ENCODE measurements around the gene RPTOR. TPM values are rescaled to one million over a fixed set of nuclear protein-coding genes. Genes with fewer than 3 reads are reported as not detected.

Gene RPTOR
- polyA plus RNA-seq, 3 donors from 2014 or later, result 1.8 to 10.2 (median 3.8) TPM

DNA sequence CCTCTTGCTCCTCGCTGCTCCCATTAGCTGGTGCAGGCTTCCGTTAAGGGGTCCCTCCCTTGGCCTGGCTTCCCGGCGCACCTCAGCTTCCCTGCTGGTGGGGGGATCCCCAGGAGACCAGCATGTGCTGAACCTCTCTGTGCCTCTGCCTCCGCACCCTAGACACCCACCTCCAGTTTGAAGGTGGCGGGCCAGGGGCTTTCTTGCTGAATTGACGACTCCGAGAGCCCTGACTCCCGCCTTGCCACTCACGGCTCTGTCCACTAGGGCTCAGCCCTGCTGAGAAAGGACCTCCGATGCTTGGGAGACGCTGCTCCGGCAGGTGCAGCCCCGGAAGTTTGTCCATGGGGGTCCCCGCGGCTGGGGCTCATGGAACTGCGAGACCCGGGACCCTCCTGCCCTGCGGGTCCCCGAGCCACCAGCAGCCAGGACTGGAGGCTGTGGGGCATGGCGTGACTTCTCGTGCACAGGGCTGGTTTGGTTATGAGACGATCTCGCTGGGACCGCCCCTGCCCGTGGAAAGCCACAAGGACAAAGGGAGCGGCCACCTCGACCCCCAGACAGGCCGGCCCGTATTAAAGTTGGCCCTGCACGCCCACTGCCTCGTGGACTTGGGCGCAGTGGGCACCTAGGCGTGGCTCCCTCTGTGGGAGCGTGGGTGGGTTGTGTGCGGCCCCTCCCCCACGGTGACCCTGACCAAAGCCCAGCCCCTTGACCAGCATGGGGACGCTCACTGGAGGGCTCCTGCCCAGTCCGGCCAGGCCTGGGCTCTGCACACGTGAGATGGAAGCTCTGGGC is 455.1 kb downstream of the RPTOR start:
- Mint-ChIP-seq H3K36me3 (peaks cover 0 to 10% (median 0%) of the 10 kb centered on the region in 3 donors), H3K27ac (peak overlapping the region in 1 of 6 donors; percentile 44), H3K4me1 (peaks cover 21 to 35% of the 10 kb centered on the region in 2 donors), H3K4me3 (no peak overlapping the region), H3K9me3 (peaks cover 0 to 2% (median 0%) of the 10 kb centered on the region in 6 donors), H3K27me3 (ENCODE audit: low read depth in 3 of 3) (peaks cover 6 to 12% (median 11%) of the 10 kb centered on the region in 3 donors)
- DNase-seq, result no peak

DNA sequence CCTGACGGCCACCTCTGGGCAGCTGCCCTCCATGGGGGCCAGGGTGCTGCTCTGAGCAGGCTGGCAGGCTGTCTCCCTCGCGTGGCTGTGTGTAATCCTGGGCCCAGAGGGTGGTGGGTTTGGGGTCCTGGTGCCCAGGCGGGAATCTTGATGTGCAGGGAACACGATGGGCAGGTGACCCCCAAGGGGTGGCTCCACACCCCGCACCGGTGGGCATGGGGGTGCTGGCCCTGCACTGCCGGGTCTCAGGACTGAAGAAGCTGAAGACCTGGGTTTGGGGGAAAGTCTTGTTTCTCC is 455.6 kb downstream of the RPTOR start:
- DNase-seq, result no peak
- peaks cover 0 to 10% (median 0%) of the 10 kb centered on the region in 3 donors for H3K36me3 Mint-ChIP-seq
- no peak overlapping the region for H3K4me3 Mint-ChIP-seq
- H3K9me3 Mint-ChIP-seq, result peaks cover 0 to 2% (median 0%) of the 10 kb centered on the region in 6 donors
- peaks cover 24 to 38% of the 10 kb centered on the region in 2 donors for H3K4me1 Mint-ChIP-seq
- H3K27me3 Mint-ChIP-seq (ENCODE audit: low read depth in 3 of 3), result peaks cover 9 to 15% (median 12%) of the 10 kb centered on the region in 3 donors
- no peak overlapping the region for H3K27ac Mint-ChIP-seq

DNA sequence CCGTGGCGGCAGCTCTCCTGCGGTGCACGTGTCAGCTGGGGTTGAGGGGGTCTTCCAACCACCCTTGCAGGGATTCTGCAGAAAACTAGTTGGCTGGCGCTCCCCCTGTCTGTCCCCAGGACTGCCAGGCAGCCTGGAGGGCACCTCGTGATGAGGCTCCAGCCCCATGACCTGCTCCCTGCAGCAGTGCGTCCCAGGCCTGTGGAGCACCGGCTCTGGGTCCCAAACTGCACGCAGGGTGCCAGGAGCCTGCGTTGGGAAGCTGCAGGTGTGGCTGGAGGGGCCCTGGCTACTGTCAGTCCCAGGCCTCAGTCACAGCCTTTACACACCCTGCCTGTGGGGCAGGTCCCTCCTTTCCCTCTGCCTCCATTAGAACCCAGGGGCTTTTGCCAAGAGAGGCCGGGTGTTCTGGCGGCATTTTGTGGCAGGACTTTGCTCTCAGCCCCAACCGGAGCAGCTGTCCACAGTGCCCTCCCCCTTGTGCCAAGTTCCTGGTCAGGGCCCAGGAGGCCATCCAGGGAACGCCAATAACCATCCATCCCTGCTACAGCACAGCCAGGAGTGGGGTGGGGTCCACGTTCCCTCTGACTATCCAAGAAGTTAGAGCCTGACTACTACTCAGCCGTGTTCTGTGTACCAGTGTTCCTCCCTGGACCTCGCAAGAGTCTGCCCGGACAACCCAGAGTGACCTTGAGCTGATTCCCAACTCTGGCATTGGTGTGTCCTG is 456.2 kb downstream of the RPTOR start:
- Mint-ChIP-seq H3K4me3 (no peak overlapping the region), H3K36me3 (peaks cover 0 to 7% (median 0%) of the 10 kb centered on the region in 3 donors), H3K27me3 (ENCODE audit: low read depth in 3 of 3) (peaks cover 9 to 15% (median 12%) of the 10 kb centered on the region in 3 donors), H3K27ac (no peak overlapping the region), H3K9me3 (peaks cover 0 to 2% (median 0%) of the 10 kb centered on the region in 6 donors), H3K4me1 (peaks cover 24 to 37% of the 10 kb centered on the region in 2 donors)
- no peak for DNase-seq

DNA sequence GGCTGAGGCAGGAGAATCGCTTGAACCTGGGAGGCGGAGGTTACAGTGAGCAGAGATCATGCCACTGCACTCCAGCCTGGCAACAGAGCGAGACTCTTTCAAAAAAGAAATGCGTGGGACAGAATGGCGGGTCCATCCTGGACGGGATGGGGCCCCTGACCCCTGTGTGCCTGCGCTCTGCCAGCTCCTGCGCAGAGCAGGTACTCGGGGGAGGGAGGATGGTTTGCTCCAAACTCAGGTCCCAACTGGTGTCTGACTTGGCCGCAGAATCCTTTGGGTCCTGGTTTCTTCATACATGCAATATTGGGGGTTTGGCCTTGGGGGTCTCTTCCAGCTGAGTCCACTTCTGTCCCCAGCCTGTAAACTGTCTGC is 457.4 kb downstream of the RPTOR start:
- Mint-ChIP-seq H3K27me3 (ENCODE audit: low read depth in 3 of 3) (peaks cover 9 to 15% (median 13%) of the 10 kb centered on the region in 3 donors), H3K4me3 (peak overlapping the region in 1 of 5 donors; percentile 6)

DNA sequence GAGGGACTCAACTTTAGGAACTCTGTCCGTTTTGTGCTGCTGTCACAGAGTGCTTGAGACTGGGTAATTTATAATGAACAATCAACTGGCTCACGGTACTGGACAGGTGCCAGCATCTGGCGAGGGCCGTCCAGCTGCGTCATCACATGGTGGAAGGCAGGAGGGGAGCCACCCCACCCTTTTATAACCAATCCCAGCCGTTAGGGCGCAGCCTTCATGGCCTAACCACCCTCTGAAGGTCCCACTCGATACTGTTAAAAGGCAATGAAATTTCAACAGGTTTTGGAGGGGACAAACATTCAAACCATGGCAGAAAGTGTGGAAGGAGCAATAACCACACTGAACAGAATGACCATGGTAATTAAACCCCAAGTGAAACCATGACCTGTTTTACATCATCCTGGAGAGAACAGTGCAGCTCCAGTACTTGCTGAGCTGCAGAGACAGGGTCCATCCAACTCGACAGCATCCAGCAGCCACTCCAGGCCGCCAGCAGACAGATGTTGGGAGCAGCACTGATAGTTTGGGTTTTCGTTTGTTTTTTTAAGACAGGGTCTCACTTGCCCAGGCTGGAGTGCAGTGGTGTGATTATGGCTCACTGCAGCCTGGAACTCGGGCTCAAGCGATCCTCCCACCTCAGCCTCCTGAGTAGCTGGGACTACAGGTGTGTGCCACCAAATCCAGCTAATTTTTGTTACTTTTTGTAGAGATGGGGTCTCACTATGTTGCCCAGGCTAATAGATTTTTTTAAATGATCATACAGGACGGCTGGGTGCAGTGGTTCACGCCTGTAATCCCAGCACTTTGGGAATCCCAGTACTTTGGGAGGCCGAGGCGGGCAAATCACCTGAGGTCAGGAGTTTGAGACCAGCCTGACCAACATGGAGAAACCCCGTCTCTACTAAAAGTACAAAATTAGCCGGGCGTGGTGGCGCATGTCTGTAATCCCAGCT is 458.0 kb downstream of the RPTOR start:
- Mint-ChIP-seq H3K36me3 (peaks cover 0 to 4% (median 0%) of the 10 kb centered on the region in 3 donors), H3K9me3 (peaks cover 0 to 2% (median 0%) of the 10 kb centered on the region in 6 donors), H3K4me3 (peak overlapping the region in 4 of 5 donors; percentile 19 to 70 (median 50)), H3K27ac (peak overlapping the region in 1 of 6 donors; percentile 17), H3K27me3 (ENCODE audit: low read depth in 3 of 3) (peaks cover 9 to 18% (median 13%) of the 10 kb centered on the region in 3 donors), H3K4me1 (peaks cover 24 to 34% of the 10 kb centered on the region in 2 donors)
- no peak for DNase-seq

More for the DNA sequence above, 457.4 kb downstream of the RPTOR start:
- Mint-ChIP-seq H3K9me3 (peaks cover 0 to 2% (median 0%) of the 10 kb centered on the region in 6 donors), H3K4me1 (peaks cover 24 to 37% of the 10 kb centered on the region in 2 donors), H3K36me3 (peaks cover 0 to 4% (median 0%) of the 10 kb centered on the region in 3 donors), H3K27ac (no peak overlapping the region)
- no peak for DNase-seq

DNA sequence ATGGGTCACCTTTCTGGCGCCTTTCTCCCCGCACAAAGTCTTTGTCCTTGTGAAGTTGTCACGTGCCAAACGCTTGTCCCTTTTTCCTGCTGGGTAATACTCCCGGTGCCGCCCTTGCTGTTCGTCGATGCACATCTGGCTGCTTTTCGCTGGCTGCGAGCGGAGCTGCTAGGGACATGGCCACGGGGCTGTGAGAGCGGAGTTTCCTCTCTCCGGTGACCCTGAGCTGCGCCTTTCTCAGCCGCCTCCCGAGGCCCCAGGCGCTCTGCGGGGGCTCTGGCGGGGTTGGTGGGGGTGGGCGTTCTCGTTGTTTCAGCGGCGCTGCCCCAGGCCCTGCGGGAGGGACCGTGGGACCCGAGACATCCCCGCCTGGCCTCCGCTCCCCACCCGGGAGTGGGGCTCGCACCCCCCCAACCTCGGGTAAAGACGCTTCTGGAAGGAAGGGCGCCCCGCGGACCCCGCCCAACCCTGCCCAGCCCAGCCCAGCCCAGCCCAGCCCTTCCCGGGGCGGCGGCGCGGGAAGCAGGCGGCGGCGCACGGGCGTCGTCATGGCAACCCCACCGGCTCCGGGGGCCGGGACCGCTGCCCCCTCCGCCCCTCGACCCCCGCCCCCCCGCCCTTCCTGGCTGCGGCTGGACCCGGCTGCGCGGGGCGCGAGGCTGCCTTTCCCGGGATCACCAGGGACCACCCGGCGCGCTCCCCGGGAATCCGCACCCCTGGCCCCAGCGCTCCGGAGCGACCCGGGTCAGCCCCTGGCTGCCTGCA is 459.3 kb downstream of the RPTOR start:
- Mint-ChIP-seq H3K27me3 (ENCODE audit: low read depth in 3 of 3) (peaks cover 9 to 22% (median 13%) of the 10 kb centered on the region in 3 donors), H3K36me3 (peaks cover 0 to under 1% (median 0%) of the 10 kb centered on the region in 3 donors), H3K4me1 (peaks cover 21 to 26% of the 10 kb centered on the region in 2 donors), H3K27ac (no peak overlapping the region), H3K9me3 (peaks cover 0 to 2% (median 0%) of the 10 kb centered on the region in 6 donors), H3K4me3 (peak overlapping the region in 3 of 5 donors; percentile 30 to 70 (median 56))
- DNase-seq, result no peak

DNA sequence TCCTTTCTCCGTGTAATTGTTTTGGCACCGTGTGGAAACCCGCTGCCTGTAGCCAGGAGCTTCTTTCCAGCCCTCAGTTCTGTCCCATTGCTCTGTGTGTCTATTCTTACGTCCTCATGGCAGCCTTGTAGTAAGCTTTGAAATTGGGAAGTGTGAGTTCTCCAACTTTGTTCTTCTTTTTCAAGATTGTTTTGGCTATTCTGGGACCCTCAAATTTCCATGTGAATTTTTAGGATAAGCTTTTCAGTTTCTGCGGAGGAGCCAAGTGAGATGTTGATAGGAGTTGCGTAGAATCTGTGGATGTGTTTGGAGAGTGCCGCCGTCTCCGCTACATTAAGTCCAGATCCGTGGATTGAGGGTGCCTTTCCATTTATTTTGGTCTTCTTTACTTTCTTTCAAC is 462.3 kb downstream of the RPTOR start:
- H3K27ac Mint-ChIP-seq, result no peak overlapping the region
- peaks cover 0 to 7% (median 6%) of the 10 kb centered on the region in 3 donors for H3K36me3 Mint-ChIP-seq
- no peak for DNase-seq
- no peak overlapping the region for H3K4me3 Mint-ChIP-seq
- H3K9me3 Mint-ChIP-seq, result peaks cover 0 to 8% (median 6%) of the 10 kb centered on the region in 6 donors
- peaks cover 9 to 20% (median 9%) of the 10 kb centered on the region in 3 donors for H3K27me3 Mint-ChIP-seq (ENCODE audit: low read depth in 3 of 3)
- peaks cover 19 to 22% of the 10 kb centered on the region in 2 donors for H3K4me1 Mint-ChIP-seq

DNA sequence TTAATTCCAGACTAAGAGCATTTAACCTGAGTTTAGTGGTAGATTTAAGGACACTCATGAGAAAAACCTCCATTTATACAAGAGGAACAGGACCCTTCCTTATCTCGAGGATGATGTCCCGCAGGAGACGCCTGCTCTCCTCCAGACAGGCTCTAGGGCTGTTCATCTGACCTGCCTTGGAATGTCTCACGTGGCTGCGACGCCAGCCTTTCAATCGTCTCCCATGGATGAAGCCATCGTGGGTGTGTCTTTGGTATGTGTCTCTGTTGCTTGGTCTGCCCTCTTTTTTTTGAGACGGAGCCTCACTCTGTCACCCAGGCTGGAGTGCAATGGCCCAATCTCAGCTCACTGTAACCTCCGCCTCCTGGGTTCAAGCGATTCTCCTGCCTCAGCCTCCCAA is 463.5 kb downstream of the RPTOR start:
- H3K4me1 Mint-ChIP-seq, result peaks cover 12 to 13% of the 10 kb centered on the region in 2 donors
- H3K27me3 Mint-ChIP-seq (ENCODE audit: low read depth in 3 of 3), result peaks cover 9 to 17% (median 9%) of the 10 kb centered on the region in 3 donors
- DNase-seq, result no peak
- H3K4me3 Mint-ChIP-seq, result no peak overlapping the region
- H3K27ac Mint-ChIP-seq, result no peak overlapping the region
- peaks cover 0 to 8% (median 6%) of the 10 kb centered on the region in 6 donors for H3K9me3 Mint-ChIP-seq
- peaks cover 0 to 9% (median 6%) of the 10 kb centered on the region in 3 donors for H3K36me3 Mint-ChIP-seq

DNA sequence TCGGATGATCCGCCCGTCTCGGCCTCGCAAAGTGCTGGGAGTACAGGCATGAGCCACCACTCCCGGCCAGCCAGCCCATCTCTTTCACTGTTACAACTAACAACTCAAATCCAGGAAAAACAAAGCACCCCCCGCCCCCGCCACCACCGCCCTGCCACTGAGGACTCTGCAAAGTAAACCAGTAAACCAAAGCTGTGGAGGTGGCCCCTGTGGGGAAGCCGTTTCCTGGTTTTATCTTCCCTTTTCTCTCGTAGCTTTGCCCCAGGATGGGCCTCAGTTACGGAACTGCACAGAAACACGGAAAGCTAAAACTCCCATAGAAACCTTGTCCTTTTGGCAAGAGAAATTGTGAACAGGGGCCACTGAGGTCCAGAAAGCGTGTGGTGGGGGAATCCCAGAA is 464.5 kb downstream of the RPTOR start:
- H3K4me3 Mint-ChIP-seq, result no peak overlapping the region
- H3K27ac Mint-ChIP-seq, result no peak overlapping the region
- H3K4me1 Mint-ChIP-seq, result peaks cover 6 to 8% of the 10 kb centered on the region in 2 donors
- H3K9me3 Mint-ChIP-seq, result peaks cover 0 to 8% (median 6%) of the 10 kb centered on the region in 6 donors
- no peak for DNase-seq
- H3K36me3 Mint-ChIP-seq, result peaks cover 0 to 9% (median 6%) of the 10 kb centered on the region in 3 donors
- peaks cover 5 to 13% (median 7%) of the 10 kb centered on the region in 3 donors for H3K27me3 Mint-ChIP-seq (ENCODE audit: low read depth in 3 of 3)

DNA sequence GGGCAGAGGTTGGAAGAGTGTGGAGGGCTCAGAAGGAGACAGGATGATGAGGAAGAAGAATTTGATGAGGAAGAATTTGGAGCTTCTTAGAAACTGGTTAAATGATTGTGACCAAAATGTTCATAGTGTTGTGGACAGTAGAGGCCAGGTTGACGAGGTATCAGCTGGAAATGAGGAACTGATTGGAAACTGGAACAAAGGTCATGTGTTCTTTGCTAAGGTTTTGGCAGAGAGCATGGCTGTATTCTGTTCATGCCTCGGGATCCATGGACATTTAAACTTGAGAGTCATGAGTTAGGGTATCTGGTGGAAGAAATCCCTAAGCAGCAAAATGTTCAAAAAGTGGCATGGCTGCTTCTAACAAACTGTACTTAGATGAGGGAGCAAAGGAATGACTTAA is 466.3 kb downstream of the RPTOR start:
- H3K36me3 Mint-ChIP-seq, result peaks cover 4 to 9% (median 6%) of the 10 kb centered on the region in 3 donors
- H3K9me3 Mint-ChIP-seq, result peaks cover 0 to 8% (median 5%) of the 10 kb centered on the region in 6 donors
- H3K27me3 Mint-ChIP-seq (ENCODE audit: low read depth in 3 of 3), result peaks cover 1 to 7% (median 2%) of the 10 kb centered on the region in 3 donors
- no peak overlapping the region for H3K4me3 Mint-ChIP-seq
- peaks cover 1 to 5% of the 10 kb centered on the region in 2 donors for H3K4me1 Mint-ChIP-seq
- no peak for DNase-seq
- no peak overlapping the region for H3K27ac Mint-ChIP-seq

DNA sequence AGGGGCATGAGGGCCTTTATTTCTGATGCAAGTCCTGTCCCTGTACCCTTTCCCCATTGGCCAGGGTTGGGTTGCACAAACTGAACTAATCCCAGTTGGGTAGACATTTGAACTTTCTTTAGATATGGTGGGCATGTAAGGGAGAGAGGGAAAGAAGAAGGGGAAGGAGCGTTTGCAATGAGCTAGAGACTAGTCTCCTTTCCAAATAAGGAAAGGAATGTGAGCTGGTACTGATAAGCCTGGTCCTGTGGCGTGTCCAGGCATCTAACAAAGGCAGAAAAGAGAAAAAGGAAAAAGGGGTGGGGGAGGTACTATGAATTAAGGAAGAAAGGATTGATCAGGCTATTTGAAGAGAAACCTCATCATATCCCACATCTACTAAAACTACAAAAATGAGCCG is 467.3 kb downstream of the RPTOR start:
- Mint-ChIP-seq H3K4me3 (no peak overlapping the region), H3K36me3 (peaks cover 4 to 9% (median 6%) of the 10 kb centered on the region in 3 donors), H3K9me3 (peaks cover 0 to 8% (median 5%) of the 10 kb centered on the region in 6 donors), H3K27ac (no peak overlapping the region), H3K4me1 (peaks cover 6 to 11% of the 10 kb centered on the region in 2 donors), H3K27me3 (ENCODE audit: low read depth in 3 of 3) (peaks cover under 1 to 7% (median 2%) of the 10 kb centered on the region in 3 donors)
- no peak for DNase-seq

All from immature natural killer cell (primary cell).